ENCODE measurements around the gene ANKIB1. TPM values are rescaled to one million over a fixed set of nuclear protein-coding genes. Genes with fewer than 3 reads are reported as not detected.

Gene ANKIB1
- total RNA-seq, 1 experiment from 2014 or later = 47.1 TPM

DNA sequence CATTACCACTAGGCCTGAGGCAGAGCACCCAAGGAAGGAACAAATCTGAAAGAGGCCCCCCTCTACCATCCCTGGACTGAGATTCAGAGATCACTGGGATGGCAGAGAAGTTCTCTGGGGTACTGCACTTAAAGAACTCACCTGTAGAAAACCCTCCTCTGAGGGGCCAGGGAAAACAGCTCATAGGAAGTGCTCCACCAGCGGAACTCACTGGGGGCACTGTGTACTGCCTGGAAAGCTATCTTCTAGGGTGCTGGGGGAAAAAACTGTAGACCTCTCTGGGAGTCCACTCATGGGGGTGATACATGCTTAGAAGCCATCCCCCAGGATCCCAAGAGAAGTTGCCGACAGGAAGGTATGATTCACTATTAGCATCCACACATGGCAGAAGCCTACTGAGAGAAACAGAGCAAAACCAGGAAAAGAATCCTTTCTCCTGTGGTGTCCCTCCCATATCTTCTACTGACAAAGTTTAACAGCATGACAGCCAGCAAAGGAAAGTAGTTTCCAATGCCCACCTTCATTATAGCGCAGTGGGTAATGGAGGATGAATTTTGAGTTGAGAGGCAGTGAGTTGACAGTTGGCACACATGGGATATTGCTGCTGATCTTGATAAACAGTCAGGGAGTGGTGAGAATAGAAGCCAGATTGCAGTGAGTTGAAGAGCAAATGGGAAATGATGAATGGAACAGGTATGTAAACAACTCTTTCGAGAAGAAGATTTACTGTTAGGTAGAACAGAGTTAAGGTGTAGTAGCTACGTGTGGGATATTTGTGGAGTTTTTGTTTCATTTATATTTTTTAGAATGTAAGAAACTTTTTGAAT lies 20.9 kb downstream of the ANKIB1 start:
- DNase-seq (ENCODE audit: low spot score) = no peak

GRCh38 chr7:92268921-92269320 lies 23.1 kb downstream of the ANKIB1 start:
- no peak for DNase-seq (ENCODE audit: low spot score)

GRCh38 chr7:92275327-92275726 lies 29.6 kb downstream of the ANKIB1 start:
- no peak for DNase-seq (ENCODE audit: low spot score)

DNA sequence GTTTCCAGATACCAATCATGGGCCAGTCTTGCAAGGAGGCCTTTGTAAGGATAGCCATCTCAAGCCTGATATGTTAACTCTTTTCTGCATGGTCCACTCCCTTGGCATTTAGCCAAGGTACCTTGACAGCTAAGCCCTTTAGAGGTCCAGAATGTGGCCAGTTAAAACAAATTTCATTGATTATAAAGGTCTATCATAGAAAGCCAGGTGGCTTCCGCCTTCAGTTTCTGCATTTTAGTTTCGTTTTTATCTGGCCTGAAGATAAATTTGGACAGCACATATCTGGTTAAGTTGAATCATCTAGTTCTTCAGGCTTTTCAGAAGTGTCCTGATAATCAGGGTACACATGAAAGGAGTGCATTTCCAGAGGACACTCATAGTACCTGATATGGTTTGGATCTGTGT lies 30.7 kb downstream of the ANKIB1 start:
- no peak for DNase-seq (ENCODE audit: low spot score)

- no peak for DNase-seq (ENCODE audit: low spot score)
Observed at GRCh38 chr7:92279396-92280031, 33.7 kb downstream of the ANKIB1 start.

DNA sequence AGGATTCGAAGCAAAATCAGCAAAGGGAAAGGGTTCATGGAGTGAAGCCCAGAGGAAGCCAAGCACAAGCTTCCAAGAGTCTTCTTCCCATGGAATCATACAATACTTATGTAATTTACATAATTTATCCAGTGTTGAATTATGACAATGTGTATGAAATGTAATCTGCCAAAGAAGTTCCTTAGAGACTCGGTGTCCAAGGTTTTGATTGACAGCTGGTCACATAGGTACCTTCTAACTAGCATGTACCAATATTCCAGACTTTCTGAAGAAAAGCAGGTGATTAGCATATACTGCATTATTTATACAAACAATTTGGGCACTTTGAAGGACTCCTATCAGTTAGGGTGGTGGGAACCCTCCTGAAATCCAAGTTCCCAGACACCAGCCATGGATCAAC lies 35.3 kb downstream of the ANKIB1 start:
- DNase-seq (ENCODE audit: low spot score) = no peak

- DNase-seq (ENCODE audit: low spot score) = no peak
Observed at GRCh38 chr7:92282221-92282814, 36.5 kb downstream of the ANKIB1 start.

- no peak for DNase-seq (ENCODE audit: low spot score)
Observed at GRCh38 chr7:92282930-92283329, 37.2 kb downstream of the ANKIB1 start.

DNA sequence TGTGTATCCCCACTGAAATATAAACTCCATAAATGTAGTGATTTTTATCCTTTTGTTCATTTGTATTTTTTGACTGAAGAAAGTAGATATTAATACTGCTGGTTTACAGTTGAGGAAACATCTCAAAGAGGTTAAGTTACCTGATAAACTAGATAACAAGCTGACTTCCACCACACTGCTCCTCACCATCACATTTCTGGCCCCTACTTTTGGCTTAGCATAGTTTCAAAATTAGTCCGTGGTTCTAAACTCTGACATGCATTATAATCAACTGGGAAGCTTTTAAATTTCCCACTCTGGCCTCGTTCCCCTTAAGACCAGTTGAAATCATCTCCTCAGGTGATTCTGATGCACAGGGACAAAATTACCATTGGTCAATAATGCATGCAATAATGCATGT lies 43.5 kb downstream of the ANKIB1 start:
- no peak for DNase-seq (ENCODE audit: low spot score)

GRCh38 chr7:92292981-92293380 lies 47.2 kb downstream of the ANKIB1 start:
- no peak for DNase-seq (ENCODE audit: low spot score)

GRCh38 chr7:92293896-92294590 lies 48.3 kb downstream of the ANKIB1 start:
- DNase-seq (ENCODE audit: low spot score) = no peak

DNA sequence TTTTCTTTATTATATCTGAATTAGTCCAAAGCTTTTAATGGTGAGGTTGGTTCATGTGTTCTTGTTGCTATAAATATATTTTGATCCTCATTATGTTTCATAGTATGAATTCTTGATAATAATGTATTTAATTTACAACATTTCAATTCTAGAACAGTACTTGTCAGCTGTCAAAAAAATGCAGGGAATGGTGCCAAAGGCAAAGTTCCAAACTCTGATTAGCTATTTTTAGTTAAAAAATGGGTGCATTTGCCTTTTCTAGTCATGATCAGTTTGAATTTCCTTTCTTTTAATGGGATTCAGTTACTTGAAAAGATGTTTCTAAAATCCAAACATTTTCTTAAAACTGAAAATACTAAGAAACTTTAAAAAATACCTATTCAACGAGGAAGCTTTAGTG lies 49.6 kb downstream of the ANKIB1 start:
- no peak for DNase-seq (ENCODE audit: low spot score)

- DNase-seq (ENCODE audit: low spot score) = no peak
Observed at GRCh38 chr7:92296235-92296634, 50.5 kb downstream of the ANKIB1 start.

DNA sequence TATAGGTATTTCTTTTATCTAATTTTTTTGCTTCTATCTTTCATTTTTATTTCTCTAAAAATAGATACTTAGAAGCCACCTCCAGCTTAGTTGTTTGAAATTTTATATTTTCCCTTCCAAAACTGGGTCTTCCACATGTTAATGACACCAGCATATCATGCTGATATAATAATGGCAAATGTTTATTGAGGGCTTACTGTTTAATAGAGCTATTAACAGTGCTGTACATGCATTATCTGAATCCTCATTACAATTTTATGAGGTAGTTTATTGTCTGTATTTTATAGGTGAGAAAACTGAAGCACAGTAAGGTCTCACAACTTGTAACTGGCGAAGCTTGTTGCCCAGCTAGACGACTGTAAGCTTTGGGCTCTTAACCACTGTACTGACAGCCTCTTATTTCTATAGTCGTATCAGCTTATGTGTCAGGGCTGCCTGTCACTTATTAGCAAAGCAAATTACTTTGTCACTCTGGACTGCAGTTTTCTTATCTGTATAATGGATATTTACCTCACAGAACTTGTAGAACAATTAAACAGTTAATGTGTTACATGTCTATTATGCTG lies 51.2 kb downstream of the ANKIB1 start:
- DNase-seq (ENCODE audit: low spot score) = no peak

DNA sequence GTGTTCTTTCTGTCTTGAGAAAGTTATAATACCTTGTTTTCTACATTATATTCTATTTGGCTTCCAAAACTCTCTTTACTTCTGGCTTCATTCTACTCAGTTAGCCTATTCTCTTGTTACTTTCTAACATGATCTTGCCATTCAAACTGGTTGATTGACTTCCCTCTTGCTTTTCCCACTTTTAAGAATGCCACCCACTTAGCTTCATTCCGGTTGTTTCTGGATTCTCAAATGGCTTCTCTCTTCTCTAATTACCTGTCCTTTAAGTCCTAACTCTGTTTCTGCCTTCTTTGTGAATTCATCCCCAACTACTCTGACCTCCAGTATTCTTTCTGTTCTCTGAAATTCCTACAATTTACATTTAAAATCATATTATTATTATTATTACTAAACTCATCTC lies 52.0 kb downstream of the ANKIB1 start:
- no peak for DNase-seq (ENCODE audit: low spot score)

GRCh38 chr7:92303761-92304160 lies 58.0 kb downstream of the ANKIB1 start:
- no peak for DNase-seq (ENCODE audit: low spot score)

DNA sequence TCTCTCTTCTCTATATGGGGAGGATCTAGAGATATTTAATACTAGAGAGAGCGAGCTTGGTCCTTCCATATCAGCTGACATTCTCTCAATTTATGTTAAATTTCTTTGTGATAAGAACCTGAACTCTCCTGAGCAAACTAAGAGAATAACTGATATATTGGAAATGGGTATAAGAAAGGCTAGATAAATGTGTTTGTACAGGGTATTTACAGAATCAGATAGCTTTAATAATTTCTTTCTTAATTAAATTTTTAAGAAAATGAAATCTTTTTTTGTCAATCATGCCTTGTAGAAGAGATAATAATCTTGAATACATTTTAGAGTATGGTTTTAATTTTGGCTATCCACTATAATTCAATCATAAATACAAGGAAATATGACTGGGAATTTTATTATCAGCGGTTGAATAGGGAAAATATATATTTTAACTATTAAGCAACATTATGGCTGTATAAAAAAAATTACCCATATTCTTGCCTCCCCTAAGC lies 58.7 kb downstream of the ANKIB1 start:
- no peak for DNase-seq (ENCODE audit: low spot score)

DNA sequence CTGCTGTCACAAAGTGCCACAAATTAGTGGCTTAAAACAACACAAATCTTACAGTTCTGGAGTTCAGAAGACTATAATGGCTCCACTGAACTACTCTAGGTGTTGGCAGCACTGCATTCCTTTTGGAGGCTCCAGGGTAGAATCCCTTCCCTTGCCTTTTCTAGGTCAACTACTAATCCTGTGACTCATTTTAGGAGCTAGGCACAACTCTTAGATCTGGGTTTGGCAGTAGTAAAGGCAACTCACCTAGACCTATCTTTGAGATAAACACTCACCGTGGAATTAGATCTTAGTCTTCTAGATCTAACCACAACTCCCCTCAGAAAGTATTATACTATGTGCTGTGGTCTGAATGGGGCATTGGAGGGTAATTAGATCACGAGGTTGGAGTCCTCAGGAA lies 60.4 kb downstream of the ANKIB1 start:
- DNase-seq (ENCODE audit: low spot score) = peak; percentile 10

DNA sequence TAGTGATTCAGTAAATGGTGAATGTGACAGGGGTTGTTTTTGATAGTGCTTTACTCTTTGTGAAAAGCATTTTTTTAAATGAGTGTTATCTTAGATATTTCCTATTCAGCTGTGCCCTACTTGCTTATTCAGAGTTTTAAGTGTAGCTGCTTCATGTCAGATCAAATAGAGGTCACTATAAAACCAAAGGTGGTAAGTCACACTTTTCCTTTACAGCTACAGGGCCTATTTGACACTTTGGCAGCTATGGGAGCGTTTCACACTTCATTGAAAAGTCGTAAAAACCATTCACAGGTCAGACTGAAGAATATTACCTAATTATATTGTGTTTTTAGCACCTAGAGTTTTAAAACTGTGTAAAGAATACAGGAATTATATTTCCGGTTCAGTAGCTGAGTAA lies 67.3 kb downstream of the ANKIB1 start:
- no peak for DNase-seq (ENCODE audit: low spot score)

GRCh38 chr7:92319243-92319642 lies 73.5 kb downstream of the ANKIB1 start:
- no peak for DNase-seq (ENCODE audit: low spot score)

DNA sequence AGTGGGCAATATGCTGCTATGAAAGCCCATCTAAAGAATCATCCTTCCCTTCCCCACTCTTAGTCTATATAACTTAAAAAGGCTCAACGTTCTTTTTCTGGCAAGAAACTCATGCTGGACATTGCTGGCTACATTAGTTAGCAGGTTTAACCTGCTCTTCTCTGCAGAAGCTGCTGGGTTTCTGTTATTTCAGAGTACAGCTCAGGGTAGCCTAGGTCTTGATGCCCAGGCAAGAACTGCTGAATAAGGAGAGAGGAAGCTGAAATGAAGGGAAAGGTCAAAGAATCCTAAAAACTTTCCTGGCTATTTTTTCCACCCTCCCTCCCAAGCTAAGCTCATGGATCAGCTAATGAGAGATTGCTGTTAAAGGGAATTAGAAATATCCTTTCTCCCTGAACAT lies 79.4 kb downstream of the ANKIB1 start:
- no peak for DNase-seq (ENCODE audit: low spot score)

- no peak for DNase-seq (ENCODE audit: low spot score)
Observed at GRCh38 chr7:92325858-92326257, 80.1 kb downstream of the ANKIB1 start.
